ENCODE results near the gene ZNF862.

DNA sequence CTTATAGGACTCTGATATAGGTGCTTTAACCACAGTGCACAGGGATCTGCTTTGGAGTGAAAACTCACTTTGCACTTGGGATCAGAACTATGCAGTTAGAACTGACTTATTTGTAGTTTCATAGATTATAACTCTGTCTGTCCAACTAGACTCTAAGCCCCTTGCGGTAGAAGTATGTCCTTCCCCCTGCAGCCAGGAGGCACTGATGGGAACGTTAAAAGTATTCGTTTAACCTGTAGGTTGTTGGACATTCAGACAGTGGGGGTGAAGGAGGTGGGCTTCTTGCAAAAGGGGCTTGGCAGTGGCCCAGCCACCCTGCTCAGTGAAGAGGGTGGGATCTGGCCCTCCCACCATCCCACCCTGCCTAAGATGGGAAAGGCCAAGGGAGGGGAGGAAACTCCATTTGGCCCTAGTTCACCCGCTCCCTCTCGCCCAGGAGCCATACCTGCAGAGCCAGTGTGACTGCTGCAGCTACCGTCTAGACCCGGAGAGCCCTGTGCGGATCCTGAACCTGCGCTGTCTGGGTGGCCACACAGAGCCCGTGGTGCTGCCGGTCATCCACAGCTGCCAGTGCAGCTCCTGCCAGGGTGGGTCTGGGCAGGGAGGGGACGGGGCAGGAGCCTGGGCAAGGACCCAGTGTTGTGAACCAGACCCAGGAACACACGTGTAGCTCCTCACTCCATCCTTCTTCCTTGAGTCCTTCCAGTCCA is 5.7 kb upstream of the ZNF862 start:
- TF ChIP-seq, protein P1, sequence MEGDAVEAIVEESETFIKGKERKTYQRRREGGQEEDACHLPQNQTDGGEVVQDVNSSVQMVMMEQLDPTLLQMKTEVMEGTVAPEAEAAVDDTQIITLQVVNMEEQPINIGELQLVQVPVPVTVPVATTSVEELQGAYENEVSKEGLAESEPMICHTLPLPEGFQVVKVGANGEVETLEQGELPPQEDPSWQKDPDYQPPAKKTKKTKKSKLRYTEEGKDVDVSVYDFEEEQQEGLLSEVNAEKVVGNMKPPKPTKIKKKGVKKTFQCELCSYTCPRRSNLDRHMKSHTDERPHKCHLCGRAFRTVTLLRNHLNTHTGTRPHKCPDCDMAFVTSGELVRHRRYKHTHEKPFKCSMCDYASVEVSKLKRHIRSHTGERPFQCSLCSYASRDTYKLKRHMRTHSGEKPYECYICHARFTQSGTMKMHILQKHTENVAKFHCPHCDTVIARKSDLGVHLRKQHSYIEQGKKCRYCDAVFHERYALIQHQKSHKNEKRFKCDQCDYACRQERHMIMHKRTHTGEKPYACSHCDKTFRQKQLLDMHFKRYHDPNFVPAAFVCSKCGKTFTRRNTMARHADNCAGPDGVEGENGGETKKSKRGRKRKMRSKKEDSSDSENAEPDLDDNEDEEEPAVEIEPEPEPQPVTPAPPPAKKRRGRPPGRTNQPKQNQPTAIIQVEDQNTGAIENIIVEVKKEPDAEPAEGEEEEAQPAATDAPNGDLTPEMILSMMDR (IDR thresholded peaks at IDR 0.05), result no peak
- no peak for TF ChIP-seq POLR2A (IDR thresholded peaks at IDR 0.05)
